ENCODE measurements around the gene PRDM16.
"Not testable (repeated sequence)": the region's sequence is repeated elsewhere in the genome, so short reads cannot be mapped to it uniquely, and the experiment has no call there.

Gene PRDM16

DNA sequence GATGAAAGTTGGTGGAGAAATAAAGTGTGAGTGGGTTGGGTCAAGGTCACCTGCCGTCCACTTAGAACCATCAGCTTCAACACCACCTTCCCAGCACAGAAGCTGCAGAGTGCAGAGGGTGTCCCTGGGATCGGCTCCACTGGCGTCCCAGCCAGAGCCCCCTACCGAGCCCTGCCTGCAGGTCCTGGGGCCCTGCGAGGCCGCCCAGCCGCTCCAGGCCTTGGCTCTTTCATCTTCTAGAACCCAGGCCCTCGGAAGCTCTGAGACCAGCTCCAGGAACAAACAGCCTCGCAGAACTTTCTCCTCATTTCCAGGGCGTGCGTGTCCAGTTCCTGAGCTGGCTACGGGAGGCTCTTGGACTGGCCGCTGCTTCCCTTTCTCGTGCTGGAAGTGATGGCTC, 166.0 kb downstream of the PRDM16 start:
- DNase-seq, result no peak

DNA sequence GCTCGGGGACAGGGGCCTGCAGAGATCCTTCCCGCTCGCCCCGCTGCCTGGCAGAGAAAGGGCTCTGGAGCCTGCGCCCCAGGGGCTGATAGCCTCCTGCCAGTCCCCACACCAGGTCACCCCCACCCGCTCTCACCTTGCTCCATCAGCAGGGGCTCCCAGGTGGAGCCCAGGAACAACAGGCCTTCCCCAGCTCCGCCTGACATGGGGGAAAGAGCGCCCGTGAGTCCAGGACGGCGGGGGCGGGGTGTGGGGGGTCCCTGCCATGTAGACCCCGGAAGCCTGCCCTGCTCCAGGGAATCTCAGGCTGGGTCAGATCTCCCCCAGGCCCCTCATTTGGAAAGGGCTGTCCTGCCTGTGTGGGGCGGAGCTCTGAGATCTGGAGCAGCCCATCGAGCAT, 166.5 kb downstream of the PRDM16 start:
- DNase-seq, result no peak

DNA sequence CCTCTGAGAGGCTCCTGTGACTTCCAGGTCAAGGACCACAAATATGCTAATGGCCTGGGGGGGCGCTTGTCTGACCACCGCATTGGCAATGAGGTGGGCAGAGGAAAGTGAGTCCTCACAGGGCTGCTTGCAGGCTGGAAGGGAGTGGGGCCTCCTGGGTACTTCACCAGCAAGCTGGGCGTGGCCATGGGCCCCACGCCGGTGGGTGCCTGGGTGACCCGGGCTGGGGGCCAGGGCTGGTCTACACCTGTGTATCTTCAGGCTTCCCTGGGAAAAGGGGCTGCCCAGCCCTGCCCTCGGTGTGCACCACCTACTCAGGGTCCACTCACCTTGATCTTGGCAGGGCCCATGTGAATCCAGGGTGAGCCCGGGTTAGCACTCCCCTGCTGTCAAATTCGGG, 167.4 kb downstream of the PRDM16 start:
- DNase-seq, result no peak

DNA sequence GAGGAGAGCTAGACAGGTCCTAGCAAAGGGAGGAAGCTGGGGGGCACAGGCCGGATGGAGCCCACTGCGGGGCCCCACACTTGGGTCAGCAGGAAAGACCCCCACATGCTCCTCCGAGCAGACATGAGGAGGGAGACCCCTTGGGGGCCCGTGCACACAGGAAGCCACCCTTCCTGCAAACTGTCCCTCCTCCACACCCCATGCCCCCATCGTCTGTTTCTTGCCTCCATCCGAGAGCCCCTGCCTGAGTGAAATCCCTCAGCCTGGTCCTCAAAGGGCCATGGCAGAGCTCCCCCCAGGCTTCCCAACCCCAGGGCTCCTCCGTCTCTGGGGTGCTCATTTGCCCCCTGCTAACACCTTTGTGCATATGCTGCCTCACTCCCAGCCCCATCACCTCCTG, 168.0 kb downstream of the PRDM16 start:
- DNase-seq, result no peak

DNA sequence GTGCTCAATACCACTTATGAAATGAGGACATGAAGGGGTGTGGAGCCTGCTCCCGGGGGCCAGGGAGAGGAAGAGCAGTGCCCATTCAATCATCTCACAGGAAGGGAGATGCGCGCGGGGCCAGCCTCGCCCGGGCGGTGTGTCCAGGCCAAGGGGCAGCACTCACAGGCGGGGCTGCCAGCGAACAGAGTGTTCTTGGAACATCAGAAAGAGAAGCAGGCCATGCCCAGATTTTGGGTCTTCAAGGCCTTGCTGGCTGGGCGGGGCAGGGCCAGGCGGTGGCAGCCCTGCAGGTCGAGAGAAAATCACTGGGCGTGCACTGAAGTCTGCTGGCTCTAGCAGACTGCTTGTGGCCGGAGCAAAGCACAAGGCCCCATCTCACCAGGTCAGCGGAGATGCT, 168.6 kb downstream of the PRDM16 start:
- no peak for DNase-seq

- no peak for DNase-seq
These were observed 169.1 kb downstream of the PRDM16 start for GRCh38 chr1:3237994-3238702.

DNA sequence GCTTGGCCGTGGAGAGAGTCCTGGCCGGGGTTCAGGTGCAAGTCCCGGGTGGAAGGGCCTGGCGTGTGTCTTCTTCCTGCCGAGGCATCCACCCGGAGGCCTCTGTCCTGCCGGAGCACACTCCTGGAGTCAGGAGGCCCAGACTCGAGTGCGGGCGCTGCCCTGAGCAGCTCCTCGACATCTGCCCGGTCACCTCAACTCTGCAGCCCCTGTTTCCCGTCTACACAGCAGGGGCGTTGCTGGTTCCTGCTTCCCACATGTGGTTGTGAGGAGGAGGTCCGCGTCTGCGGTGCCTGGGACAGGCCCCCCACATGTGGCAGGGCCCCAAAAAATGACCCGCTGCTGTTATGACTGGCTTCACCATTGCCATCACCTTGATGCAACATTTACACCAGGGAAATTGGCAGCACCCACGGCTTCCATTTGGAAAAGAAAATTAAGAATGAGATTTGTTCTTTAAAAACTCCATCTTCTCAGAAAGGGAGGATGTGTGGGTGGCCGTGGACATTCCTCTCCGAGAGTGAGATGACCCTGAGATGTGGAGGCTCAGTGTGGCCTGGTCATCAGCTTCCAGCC, 169.8 kb downstream of the PRDM16 start:
- DNase-seq, result no peak

DNA sequence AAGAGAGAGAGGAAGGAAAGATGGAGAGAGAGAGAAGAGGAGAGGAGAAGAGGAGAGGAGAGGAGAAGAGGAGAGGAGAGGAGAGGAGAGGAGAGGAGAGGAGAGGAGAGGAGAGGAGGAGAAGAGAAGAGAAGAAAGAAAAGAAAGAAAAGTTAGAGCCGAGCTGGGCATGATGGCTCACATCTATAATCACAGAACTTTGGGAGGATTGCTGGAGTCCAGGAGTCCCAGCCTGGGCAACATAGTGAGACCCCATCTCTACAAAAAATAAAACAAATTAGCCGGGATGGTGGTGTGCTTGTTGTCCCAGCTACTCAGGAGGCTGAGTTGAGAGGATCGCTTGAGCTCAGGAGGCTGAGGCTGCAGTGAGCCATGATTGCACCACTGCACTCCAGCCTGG, 171.0 kb downstream of the PRDM16 start:
- DNase-seq, result not testable (repeated sequence)

DNA sequence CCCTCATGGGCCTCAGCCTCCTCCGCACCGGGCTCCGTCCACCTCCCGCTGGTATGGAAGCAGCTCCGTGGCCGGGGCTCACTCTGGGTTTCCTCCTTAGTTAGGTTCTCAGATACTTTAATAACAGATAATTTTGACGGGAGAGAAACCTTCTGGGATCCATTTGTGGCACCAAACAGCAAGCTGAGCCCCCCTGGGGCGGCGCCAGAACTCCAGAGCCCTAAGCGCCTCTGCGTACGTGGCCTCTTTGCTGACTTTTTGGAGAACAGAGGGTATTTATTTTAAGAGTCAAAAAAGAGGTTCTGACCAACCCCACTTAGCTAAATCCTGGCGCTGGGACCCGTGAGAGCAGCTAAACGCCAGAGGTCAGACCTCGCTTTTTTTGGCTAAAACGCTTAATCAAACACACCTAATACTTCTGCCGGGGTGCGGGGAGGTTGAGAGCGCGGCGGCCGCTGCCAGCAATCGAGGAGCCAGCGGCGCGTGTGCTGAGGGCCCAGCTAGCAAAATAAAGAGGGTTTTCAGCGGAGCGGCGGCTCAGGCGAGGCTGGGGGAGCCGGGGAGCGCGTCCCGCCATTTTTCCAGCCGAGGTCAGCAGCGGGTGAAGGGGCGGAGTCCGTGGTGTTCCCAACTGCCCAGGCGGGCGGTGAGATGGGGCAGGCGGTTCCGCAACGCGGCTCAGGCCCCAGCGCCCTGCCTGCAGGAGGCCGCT, 171.7 kb downstream of the PRDM16 start:
- no peak for DNase-seq

GRCh38 chr1:3241236-3241550, 172.2 kb downstream of the PRDM16 start:
- no peak for DNase-seq

DNA sequence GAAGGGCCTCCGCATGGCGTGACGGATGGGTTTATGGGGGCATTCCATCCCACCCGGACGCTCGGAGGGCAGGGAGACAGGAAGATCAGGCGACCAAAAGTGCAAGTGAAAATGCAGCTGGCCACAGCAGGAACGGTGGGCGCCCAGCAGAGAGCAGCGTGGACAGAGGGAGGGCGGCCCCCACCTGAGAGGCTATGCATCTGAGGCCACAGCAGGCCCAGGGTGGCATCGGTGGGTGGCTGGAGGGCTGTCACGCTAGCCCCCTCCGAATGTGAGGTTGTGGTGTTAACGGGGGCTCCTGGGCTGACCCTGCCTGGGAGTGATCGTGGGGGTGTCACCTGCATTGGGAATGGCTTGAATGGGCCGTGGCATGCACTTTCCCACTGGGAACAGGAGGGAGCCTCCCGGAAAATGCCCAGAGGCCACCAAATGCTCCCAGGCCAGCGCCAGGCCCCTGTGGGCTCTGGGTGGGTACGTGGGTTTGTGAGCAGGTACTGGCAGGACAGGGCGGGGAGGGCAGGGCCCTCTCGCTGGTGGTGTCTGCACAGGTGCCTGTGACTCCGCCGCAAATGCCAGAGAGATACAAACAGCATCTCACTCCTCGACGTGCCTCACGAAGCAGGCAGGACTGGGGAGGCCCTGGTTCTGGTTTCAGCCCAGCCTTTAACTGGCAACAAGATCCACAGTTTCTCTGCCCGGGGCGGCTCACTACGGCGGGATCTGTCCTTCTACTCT, 172.8 kb downstream of the PRDM16 start:
- no peak for DNase-seq

GRCh38 chr1:3242408-3243260, 173.6 kb downstream of the PRDM16 start:
- DNase-seq, result no peak

GRCh38 chr1:3243304-3243703, 174.3 kb downstream of the PRDM16 start:
- DNase-seq, result no peak

GRCh38 chr1:3244025-3244926, 175.3 kb downstream of the PRDM16 start:
- DNase-seq, result no peak

DNA sequence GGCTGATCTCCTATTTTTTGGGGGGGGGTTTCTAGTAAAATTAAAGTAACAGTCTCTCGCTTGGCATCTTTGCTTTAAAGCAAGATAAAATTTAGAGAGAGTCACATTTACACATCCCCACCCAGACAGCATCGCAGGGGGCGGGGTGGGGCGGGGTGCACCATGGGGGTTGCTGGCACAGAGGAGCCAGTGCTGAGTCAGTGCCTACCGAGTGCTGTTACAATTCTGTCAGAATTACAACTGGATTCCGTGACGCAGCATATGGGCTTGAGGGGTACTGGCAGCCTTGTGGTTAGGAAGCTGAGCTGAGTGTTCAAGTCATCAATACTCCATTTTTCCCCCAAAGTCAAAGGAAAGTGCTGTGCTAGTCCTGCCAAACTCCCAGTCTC, 175.9 kb downstream of the PRDM16 start:
- peak; percentile 41 for DNase-seq

DNA sequence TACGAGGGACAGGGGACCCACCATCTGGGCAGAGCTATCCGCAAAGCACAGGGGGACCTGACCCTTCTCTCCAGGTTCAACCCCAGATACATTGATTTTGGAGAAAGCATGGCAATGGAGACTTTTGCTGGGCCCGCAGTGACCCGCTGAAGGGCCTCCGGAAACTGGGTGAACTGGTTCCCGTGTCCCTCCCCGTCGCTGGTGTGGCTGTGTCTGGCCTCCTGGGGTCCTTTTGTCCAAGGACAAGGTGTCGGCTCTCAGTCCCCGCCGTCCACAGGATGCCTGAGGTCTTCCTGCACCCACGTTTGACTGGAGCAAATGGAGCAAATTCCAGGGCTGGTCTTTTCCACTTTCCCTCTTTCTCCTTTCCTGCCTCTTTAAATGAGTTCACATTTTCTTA, 176.3 kb downstream of the PRDM16 start:
- no peak for DNase-seq

GRCh38 chr1:3245768-3246167, 176.8 kb downstream of the PRDM16 start:
- DNase-seq, result no peak

DNA sequence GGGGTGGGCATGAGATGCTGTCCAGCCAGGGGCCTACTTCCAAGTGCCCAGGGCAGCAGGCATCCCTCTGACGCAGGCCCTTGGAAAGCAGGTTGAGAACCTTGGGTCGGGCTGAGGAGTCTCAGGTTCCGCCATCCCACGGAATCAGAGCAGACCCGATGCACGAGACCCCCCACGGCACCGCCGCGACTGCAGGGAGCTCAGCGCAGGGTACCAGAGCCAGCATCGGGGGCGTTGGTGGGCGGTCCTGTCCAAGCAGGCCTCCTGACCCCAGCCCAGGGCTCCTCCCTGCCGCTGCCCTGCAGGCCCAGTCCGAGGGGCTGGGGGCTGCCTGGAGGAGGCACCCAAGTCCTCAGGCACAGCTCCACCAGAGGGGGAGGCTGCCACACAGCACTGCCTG, 177.2 kb downstream of the PRDM16 start:
- no peak for DNase-seq

DNA sequence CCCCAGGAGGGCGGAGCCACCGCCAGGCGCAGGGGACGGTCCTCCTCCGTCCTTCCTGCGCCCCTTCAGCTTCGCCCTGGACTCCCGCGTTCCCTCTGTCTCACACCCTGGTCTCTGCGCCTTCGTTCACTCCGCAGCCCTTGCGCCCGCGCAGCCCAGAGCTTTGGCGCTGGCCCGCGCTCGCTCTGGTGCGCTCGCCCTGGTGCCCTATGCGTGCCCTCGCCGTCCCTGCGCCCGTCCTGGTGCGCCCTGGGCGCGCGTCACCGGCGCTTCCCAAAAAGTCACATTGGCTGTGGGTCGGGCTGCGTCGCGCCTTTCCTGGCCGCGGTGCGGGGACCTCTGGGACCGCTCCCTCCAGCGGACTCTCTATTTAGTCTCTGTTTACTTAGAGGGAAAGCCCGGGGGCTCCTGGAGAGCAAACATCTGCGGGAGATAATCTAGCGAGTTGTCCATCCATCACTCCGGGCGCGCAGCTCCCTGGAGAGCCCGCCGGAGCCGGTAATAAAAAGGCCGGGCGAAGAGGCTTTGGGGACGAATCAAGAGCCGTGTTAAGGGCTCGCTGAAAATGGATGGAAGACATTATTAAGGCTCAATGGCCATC, 178.6 kb downstream of the PRDM16 start:
- no peak for DNase-seq

DNA sequence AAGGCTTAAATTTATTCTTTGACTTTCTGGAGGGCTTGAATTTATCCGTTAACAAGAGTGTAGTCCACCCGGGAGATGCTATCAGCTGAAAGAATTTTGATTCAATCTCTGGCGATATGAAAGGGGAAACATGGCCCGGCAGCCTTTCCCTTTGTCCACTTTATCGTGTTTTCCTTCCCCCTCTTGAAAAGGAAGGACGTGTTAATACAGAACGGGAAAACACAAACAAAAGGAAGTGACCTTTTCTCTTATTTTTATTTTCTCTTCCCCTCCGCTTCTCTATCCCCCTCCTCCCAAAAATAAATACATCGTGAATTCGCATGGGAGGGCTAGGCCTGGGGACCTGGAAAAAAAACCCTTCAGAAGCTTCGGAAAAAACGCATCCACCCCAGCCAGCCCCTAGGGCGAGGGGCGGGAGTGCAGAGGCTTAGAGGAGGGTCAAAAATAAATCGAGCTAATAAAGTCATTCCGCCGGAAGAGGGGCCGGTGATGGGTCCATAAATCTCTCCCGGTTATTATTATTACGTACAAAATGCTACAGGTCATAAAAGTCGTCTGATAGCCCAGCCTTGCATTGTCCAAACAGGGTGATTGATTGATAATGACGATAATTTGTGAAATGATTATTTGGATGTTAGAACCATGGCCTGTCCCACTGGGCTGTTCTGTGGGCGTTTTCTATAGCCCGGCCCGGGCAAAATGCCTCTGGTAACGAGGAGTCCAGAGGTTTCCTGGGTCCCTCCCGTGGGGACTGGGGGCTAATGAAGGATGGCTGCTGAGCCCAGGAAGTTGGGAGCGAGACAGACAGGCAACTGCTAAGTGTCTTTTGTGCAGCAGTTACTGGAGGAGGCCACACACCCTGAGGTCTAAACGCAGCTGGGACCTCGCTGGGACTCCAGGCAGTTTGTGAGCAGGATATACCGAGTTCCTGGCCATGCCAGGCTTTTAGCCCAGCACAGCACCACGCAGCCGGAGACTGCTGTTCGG, 179.4 kb downstream of the PRDM16 start:
- no peak for DNase-seq

Measured in hematopoietic multipotent progenitor cell treated with erythropoietin and hydrocortisone succinate and interleukin-3 and kit ligand, for 4 days (in vitro differentiated cells).